T-helper 2 cell treated with Interferon-gamma antibody and Interleukin-4, amounts not matched to agents 5 μg/mL and 100 μg/mL, for 36 hours (primary cell): ENCODE results near the gene TCF7.

Experiments used
- DNase-seq: peaks from one replicate; pipeline ENCODE4 v3.0.0; 2021; ENCODE audit warnings: low spot score
- H3K27ac Mint-ChIP-seq: one replicate; pipeline ENCODE4 v1.8.0; 2021; ENCODE audit warnings: mild to moderate bottlenecking, mixed read lengths
- H3K27me3 Mint-ChIP-seq: one replicate; pipeline ENCODE4 v1.8.0; 2021; ENCODE audit warnings: low read depth, mixed read lengths
- H3K36me3 Mint-ChIP-seq: one replicate; pipeline ENCODE4 v1.8.0; 2021; ENCODE audit warnings: low read depth, mixed read lengths
- H3K4me1 Mint-ChIP-seq: one replicate; pipeline ENCODE4 v1.8.0; 2021; ENCODE audit warnings: low read depth, mixed read lengths
- H3K4me3 Mint-ChIP-seq: one replicate; pipeline ENCODE4 v1.8.0; 2022; ENCODE audit warnings: mild to moderate bottlenecking, moderate library complexity, mixed read lengths
- H3K9me3 Mint-ChIP-seq: one replicate; pipeline ENCODE4 v1.8.0; 2021; ENCODE audit warnings: mixed read lengths

Gene TCF7

DNA sequence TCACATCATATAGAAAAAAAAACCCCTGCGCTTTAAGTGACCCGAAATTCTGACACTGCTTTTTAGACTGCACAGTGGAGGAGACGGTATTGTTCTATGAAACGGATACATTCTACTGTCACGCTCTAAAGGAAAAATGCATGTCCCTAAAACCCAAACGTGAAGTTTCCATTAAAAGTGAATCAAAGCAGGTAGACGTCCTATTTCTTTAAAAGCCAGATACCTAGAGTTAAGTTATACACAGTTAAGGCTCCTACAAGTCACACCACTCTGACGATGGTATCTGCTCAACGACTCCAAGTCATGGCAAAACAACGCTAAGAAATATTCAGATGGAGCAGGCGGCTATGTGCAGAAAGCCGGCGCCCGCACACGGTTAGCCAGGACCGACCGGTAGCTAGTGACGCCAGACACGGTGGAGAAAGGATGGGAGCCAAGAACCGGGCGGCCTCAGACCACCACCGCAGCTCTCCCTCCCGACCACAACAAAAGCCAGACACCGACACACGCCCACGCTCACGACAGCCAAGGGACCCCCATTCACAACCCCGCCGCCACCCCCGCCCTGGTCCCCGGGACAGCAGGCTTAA is 61.5 kb downstream of the TCF7 start:
- Mint-ChIP-seq H3K4me3 (peak overlapping the region; percentile 91), H3K36me3 (peaks cover 23% of the 10 kb centered on the region), H3K4me1 (peaks cover 23% of the 10 kb centered on the region), H3K9me3 (no peaks in the 10 kb centered on the region), H3K27ac (peak overlapping the region; percentile 97), H3K27me3 (no peaks in the 10 kb centered on the region)
- no peak for DNase-seq

DNA sequence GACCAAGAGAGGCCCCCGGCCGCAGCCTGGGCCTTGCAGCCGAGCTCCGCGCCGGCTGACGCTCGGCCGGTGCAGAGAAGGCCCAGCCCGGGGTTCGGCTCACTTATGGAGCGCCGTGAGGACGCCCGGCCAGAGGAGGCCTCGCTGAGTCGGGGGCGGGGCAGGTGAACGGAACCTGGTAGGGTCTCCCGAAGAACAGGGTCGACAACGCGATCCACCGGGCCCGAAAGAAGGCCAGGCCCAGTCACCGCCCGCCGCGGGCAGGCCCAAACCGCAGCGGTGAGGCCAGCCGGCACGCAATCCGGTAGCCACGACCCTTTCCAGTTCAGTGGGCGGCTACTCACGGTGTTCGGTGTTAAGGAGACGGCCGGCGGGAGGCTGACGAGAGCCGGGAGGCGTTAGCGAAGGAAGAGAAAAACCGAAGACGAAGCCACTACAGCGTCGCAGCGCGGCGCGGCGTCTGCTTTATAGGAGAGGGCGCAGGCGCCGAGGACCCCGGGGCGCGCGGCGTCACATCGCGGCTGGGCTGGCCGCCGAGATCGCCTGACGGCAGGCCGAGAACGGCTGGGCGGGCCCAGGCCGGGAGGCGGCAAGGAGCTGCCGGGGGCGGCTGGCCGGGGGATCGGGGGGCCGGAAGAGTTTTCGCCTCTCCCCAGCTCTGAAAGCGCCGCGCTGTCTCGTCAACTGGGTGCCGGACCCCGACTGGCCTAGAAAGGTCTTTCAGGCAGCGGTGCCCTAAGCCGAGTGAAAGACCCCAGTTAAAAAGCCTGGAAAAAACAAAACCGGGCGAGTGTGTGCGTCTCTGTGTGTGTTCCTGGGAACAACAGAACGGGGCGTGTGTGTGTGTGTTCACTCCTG is 62.3 kb downstream of the TCF7 start, which contains the start of gene SKP1:
TSS of gene SKP1 (minus strand) at position 440 of the 858 bp plus-strand sequence. CDS start 2,928 bp downstream, outside the sequence.
- Mint-ChIP-seq H3K9me3 (no peaks in the 10 kb centered on the region), H3K4me1 (peaks cover 19% of the 10 kb centered on the region), H3K36me3 (peaks cover 17% of the 10 kb centered on the region), H3K4me3 (peak within 1 kb of the TSS; percentile 91), H3K27ac (peak within 1 kb of the TSS; percentile 97), H3K27me3 (no peaks in the 10 kb centered on the region)
- DNase-seq = peak; percentile 87

- Mint-ChIP-seq H3K4me1 (peaks cover 16% of the 10 kb centered on the region), H3K36me3 (peaks cover 11% of the 10 kb centered on the region), H3K4me3 (peak overlapping the region; percentile 91), H3K27ac (peak overlapping the region; percentile 97), H3K27me3 (no peaks in the 10 kb centered on the region), H3K9me3 (no peaks in the 10 kb centered on the region)
- DNase-seq = no peak
Observed at GRCh38 chr5:134177369-134178095, 63.1 kb downstream of the TCF7 start.

GRCh38 chr5:134178096-134178419 is 63.6 kb downstream of the TCF7 start:
- H3K9me3 Mint-ChIP-seq = no peaks in the 10 kb centered on the region
- peak overlapping the region; percentile 91 for H3K4me3 Mint-ChIP-seq
- peak overlapping the region; percentile 26 for H3K27ac Mint-ChIP-seq
- no peak for DNase-seq
- no peaks in the 10 kb centered on the region for H3K27me3 Mint-ChIP-seq
- H3K36me3 Mint-ChIP-seq = peaks cover 10% of the 10 kb centered on the region
- peaks cover 16% of the 10 kb centered on the region for H3K4me1 Mint-ChIP-seq

- Mint-ChIP-seq H3K9me3 (no peaks in the 10 kb centered on the region), H3K27ac (no peak overlapping the region), H3K36me3 (no peaks in the 10 kb centered on the region), H3K4me1 (no peaks in the 10 kb centered on the region), H3K4me3 (no peak overlapping the region), H3K27me3 (no peaks in the 10 kb centered on the region)
- DNase-seq = no peak
Observed at GRCh38 chr5:134183481-134183880, 69.0 kb downstream of the TCF7 start.

GRCh38 chr5:134184155-134185135 is 70.0 kb downstream of the TCF7 start:
- no peaks in the 10 kb centered on the region for H3K36me3 Mint-ChIP-seq
- no peaks in the 10 kb centered on the region for H3K4me1 Mint-ChIP-seq
- no peaks in the 10 kb centered on the region for H3K9me3 Mint-ChIP-seq
- H3K27me3 Mint-ChIP-seq = no peaks in the 10 kb centered on the region
- no peak overlapping the region for H3K4me3 Mint-ChIP-seq
- peak; percentile 62 for DNase-seq
- no peak overlapping the region for H3K27ac Mint-ChIP-seq

DNA sequence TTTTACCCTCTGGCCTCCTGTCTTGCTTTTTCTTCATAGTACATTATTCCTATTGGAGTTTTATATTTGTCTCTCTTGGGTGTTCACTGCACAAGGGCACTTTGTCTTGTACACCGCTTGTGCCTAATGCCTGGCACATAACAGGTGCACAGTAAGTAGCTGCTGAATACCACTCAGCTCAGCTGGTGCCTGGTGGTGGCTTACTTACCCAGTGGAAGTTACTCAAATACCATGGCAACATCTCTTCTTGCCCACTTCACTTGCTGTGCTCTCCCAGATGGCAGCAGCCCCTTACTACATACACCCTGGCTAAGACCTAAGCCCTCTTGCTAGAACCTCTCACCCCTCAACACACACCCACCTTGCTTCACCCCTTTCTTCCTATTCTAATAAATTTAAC is 73.6 kb downstream of the TCF7 start:
- H3K27me3 Mint-ChIP-seq = no peaks in the 10 kb centered on the region
- no peaks in the 10 kb centered on the region for H3K9me3 Mint-ChIP-seq
- H3K4me1 Mint-ChIP-seq = no peaks in the 10 kb centered on the region
- H3K27ac Mint-ChIP-seq = no peak overlapping the region
- no peak overlapping the region for H3K4me3 Mint-ChIP-seq
- no peaks in the 10 kb centered on the region for H3K36me3 Mint-ChIP-seq
- DNase-seq = no peak

DNA sequence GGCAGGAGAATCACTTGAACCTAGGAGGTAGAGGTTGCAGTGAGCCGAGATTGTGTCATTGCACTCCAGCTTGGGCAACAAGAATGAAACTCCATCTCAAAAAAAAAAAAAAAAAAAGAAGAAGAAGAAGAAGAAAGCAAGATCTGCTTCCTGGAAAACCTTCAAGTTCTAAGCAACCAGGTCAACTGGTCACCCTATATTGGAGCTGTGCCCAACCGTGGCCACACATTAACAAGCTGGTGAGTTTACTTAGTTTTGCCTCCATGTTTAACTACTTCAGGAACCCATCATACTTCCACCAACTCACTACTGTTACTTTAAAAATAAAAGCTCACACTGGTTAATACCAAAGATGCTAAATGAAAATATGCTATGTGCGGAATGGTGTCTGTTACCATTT is 74.5 kb downstream of the TCF7 start:
- H3K9me3 Mint-ChIP-seq = no peaks in the 10 kb centered on the region
- DNase-seq = no peak
- no peaks in the 10 kb centered on the region for H3K4me1 Mint-ChIP-seq
- peaks cover 3% of the 10 kb centered on the region for H3K36me3 Mint-ChIP-seq
- no peaks in the 10 kb centered on the region for H3K27me3 Mint-ChIP-seq
- H3K4me3 Mint-ChIP-seq = no peak overlapping the region
- no peak overlapping the region for H3K27ac Mint-ChIP-seq

GRCh38 chr5:134195666-134196065 is 81.2 kb downstream of the TCF7 start:
- no peak for DNase-seq
- Mint-ChIP-seq H3K4me1 (peaks cover 2% of the 10 kb centered on the region), H3K27me3 (no peaks in the 10 kb centered on the region), H3K36me3 (peaks cover 50% of the 10 kb centered on the region), H3K9me3 (no peaks in the 10 kb centered on the region), H3K27ac (no peak overlapping the region), H3K4me3 (no peak overlapping the region)
